GM23338 (cell line): ENCODE results near the gene ANKRD23. TPM values are rescaled to one million over a fixed set of nuclear protein-coding genes. Genes with fewer than 3 reads are reported as not detected.

ENCODE experiments used
- CREB1 ChIP-seq: fragments of 250-450 bp; sonication (Bioruptor Pico); IDR thresholded peaks from 2 replicates; pipeline ENCODE4 v1.5.0; 2020; ENCODE audit warnings: low read depth, mild to moderate bottlenecking, moderate library complexity
- CTCF ChIP-seq, 2 experiments: fragments of 200-600 bp in 1 of 2; sonication (generic) in 1 of 2; conservative IDR thresholded peaks; 2 replicates each; pipeline versions ENCODE4 v1.5.1 to v1.6.1; 2016 to 2017; ENCODE audit warnings: antibody characterized with exemption in 2 of 2, low read depth in 2 of 2, mild to moderate bottlenecking in 2 of 2, moderate library complexity in 1 of 2
- ETS1 ChIP-seq: IDR thresholded peaks from 2 replicates; pipeline ENCODE4 v1.6.1; 2016; ENCODE audit warnings: antibody characterized with exemption
- EZH2phosphoT487 ChIP-seq: fragments of 200-600 bp; sonication (generic); IDR thresholded peaks from one replicate; pipeline ENCODE4 v1.8.1; 2018; ENCODE audit warnings: antibody characterized with exemption; ENCODE audit not compliant: unreplicated experiment
- JUNB ChIP-seq: IDR thresholded peaks from one replicate; pipeline ENCODE4 v1.6.1; 2016; ENCODE audit warnings: antibody characterized with exemption; ENCODE audit not compliant: unreplicated experiment
- ZNF114 ChIP-seq: fragments of 250-450 bp; sonication (Bioruptor Pico); IDR thresholded peaks from 2 replicates; pipeline ENCODE4 v1.5.0; 2020; ENCODE audit warnings: mild to moderate bottlenecking, moderate library complexity
- ZNF462 ChIP-seq: fragments of 250-450 bp; sonication (Bioruptor Pico); IDR thresholded peaks from 2 replicates; pipeline ENCODE4 v1.5.0; 2020; ENCODE audit warnings: mild to moderate bottlenecking, moderate library complexity
- polyA plus RNA-seq: library from polyadenylated mRNA; unstranded; fragments of >200 nt; fragmentation: Nextera tagmentation; extraction: Ambion mirVana; gene quantifications from 2 replicates; pipeline ENCODE4 v1.2.1, GENCODE V29; 2016
- total RNA-seq: library from RNA; depleted of rRNA; stranded (reverse); fragments of >200 nt; shearing (Covaris generic); gene quantifications from 2 replicates; pipeline ENCODE4 v1.2.3, GENCODE V29; 2014

ANKRD23 gene
- total and polyA plus RNA-seq, 2 experiments from 2014 or later, result 4.0 to 5.0 TPM

GRCh38 chr2:96848264-96848663 is 4.4 kb upstream of the ANKRD23 start (continued):
- TF ChIP-seq ZNF462 (CRISPR knock-in tag), result no peak
- TF ChIP-seq EZH2phosphoT487, result no peak
- TF ChIP-seq CREB1 (CRISPR knock-in tag), result no peak
- TF ChIP-seq ETS1, result no peak
- no peak for TF ChIP-seq JUNB
- TF ChIP-seq ZNF114, result no peak
- no peak for TF ChIP-seq CTCF (conservative IDR thresholded peaks at IDR 0.05; ENCODE audit: low read depth in 2 of 2)
